Measurements from ENCODE around the gene TNRC6C.

The TNRC6C gene

GRCh38 chr17:78023042-78023441, 64.5 kb downstream of the TNRC6C start:
- TF ChIP-seq CTCF (IDR thresholded peaks at IDR 0.05; ENCODE audit: low read depth, low read length) (no peak), MYC (IDR thresholded peaks at IDR 0.05; ENCODE audit: low read depth, low read length) (no peak), POLR2A (IDR thresholded peaks at IDR 0.05; ENCODE audit: extremely low read depth, insufficient read length) (no peak)
- TF ChIP-seq, protein P1, sequence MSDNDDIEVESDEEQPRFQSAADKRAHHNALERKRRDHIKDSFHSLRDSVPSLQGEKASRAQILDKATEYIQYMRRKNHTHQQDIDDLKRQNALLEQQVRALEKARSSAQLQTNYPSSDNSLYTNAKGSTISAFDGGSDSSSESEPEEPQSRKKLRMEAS (IDR thresholded peaks at IDR 0.05; ENCODE audit: low read depth, low read length): no peak
- H3K4me3 ChIP-seq (ENCODE audit: low read depth, low read length): no peak overlapping the region
- DNase-seq (ENCODE audit: low read depth): no peak

- no peak for DNase-seq (ENCODE audit: low read depth)
- H3K4me3 ChIP-seq (ENCODE audit: low read depth, low read length): no peak overlapping the region
- TF ChIP-seq POLR2A (IDR thresholded peaks at IDR 0.05; ENCODE audit: extremely low read depth, insufficient read length): no peak
- TF ChIP-seq, protein P1 (IDR thresholded peaks at IDR 0.05; ENCODE audit: low read depth, low read length): no peak
- no peak for TF ChIP-seq MYC (IDR thresholded peaks at IDR 0.05; ENCODE audit: low read depth, low read length)
- no peak for TF ChIP-seq CTCF (IDR thresholded peaks at IDR 0.05; ENCODE audit: low read depth, low read length)
These were observed 67.9 kb downstream of the TNRC6C start for GRCh38 chr17:78026381-78026780.

DNA sequence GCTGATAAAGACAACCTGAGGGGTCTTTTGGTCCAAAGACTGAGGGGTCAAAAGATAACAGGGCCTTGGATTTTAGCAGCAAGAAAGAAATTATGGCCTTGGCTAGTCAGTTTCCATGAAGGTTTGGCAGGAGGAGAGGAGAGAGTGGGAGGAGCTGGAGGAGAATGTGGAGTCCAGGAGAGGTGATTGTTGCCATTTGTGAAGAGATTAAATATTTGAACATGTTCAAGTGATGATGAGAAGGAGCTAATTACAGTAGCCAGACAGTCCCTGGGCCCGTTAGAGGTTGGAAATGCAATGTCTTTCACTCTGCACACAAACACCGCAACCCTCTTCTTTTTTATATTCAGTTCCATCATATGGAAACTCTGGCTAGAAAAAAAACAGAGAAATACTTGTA, 68.6 kb downstream of the TNRC6C start:
- no peak overlapping the region for H3K4me3 ChIP-seq (ENCODE audit: low read depth, low read length)
- TF ChIP-seq POLR2A (IDR thresholded peaks at IDR 0.05; ENCODE audit: extremely low read depth, insufficient read length): no peak
- TF ChIP-seq, protein P1 (IDR thresholded peaks at IDR 0.05; ENCODE audit: low read depth, low read length): no peak
- no peak for TF ChIP-seq MYC (IDR thresholded peaks at IDR 0.05; ENCODE audit: low read depth, low read length)
- TF ChIP-seq CTCF (IDR thresholded peaks at IDR 0.05; ENCODE audit: low read depth, low read length): no peak
- no peak for DNase-seq (ENCODE audit: low read depth)

GRCh38 chr17:78029697-78030096, 71.2 kb downstream of the TNRC6C start:
- no peak overlapping the region for H3K4me3 ChIP-seq (ENCODE audit: low read depth, low read length)
- DNase-seq (ENCODE audit: low read depth): no peak
- TF ChIP-seq MYC (IDR thresholded peaks at IDR 0.05; ENCODE audit: low read depth, low read length) (no peak), CTCF (IDR thresholded peaks at IDR 0.05; ENCODE audit: low read depth, low read length) (no peak), POLR2A (IDR thresholded peaks at IDR 0.05; ENCODE audit: extremely low read depth, insufficient read length) (no peak)
- TF ChIP-seq, protein P1 (IDR thresholded peaks at IDR 0.05; ENCODE audit: low read depth, low read length): no peak

DNA sequence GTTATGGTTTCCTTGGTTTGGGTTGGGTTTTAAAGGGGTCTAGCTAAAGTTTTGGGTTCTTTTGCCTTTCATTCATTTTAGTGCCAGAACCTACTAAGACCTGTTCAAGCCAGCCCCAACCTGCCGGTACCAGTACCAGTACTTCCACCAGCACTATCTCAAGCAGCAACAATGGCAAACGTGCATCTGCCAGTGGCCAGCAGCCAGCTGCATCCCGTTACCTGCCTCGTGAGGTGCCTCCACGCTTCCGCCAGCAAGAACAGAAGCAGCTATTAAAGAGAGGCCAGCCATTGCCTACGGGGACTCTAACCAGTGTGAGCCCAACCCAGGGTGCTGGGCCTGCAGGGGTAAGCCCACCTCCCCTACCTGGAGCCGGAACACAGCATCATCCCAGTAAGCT, 72.9 kb downstream of the TNRC6C start:
- TF ChIP-seq CTCF (IDR thresholded peaks at IDR 0.05; ENCODE audit: low read depth, low read length) (no peak), POLR2A (IDR thresholded peaks at IDR 0.05; ENCODE audit: extremely low read depth, insufficient read length) (no peak), MYC (IDR thresholded peaks at IDR 0.05; ENCODE audit: low read depth, low read length) (no peak)
- TF ChIP-seq, protein P1 (IDR thresholded peaks at IDR 0.05; ENCODE audit: low read depth, low read length): no peak
- DNase-seq (ENCODE audit: low read depth): no peak
- no peak overlapping the region for H3K4me3 ChIP-seq (ENCODE audit: low read depth, low read length)

DNA sequence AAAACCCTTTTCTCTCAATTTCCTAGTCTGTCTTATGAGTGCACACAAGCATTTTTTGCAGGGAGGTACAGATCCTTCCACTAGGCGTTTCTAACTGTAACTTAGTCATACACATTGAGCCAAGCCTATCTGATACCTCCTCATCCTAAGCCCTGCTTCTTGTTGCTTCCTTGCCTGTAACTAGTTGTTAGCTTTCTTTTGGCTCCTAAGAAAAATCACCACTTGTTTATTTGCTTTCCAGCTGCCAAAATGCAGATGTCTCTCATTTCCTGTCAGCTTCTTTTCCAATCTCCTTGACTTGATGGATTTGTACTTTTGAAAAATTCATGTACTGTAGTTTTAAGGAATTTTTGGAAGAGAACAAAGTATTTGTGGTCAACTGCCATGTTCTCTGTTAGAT, 73.7 kb downstream of the TNRC6C start:
- DNase-seq (ENCODE audit: low read depth): no peak
- H3K4me3 ChIP-seq (ENCODE audit: low read depth, low read length): no peak overlapping the region

More for the DNA sequence above, 73.7 kb downstream of the TNRC6C start:
- TF ChIP-seq, protein P1 (IDR thresholded peaks at IDR 0.05; ENCODE audit: low read depth, low read length): no peak
- TF ChIP-seq MYC (IDR thresholded peaks at IDR 0.05; ENCODE audit: low read depth, low read length) (no peak), CTCF (IDR thresholded peaks at IDR 0.05; ENCODE audit: low read depth, low read length) (no peak), POLR2A (IDR thresholded peaks at IDR 0.05; ENCODE audit: extremely low read depth, insufficient read length) (no peak)

All from NB4 (cell line).